ENCODE measurements around the gene PCDH9.

Gene PCDH9

DNA sequence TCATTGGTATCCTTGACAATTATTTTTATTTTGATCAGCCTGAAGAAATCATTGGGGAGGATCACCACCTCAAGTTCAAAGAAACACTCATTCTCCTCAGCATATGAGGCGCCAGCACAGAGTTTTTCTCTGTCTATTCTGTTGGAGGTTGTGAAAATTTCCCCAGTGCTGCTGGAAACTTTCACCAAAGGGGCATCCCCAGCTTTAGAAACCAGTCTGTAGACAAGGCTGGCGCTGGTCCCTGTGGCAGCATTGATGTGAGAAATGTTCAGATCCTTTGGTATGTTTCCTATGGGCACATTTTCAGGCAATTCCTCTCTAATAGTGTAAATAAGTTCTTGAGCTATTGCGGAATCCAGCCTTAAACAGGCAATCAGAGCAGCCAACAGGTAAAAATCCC is 2.1 kb downstream of the PCDH9 start:
- Histone ChIP-seq H3K4me3 (ENCODE audit: low read depth in 1 of 2, low read length in 1 of 2) (no peak overlapping the region), H3K27ac (no peak overlapping the region), H3K36me3 (no peaks in the 10 kb centered on the region)

DNA sequence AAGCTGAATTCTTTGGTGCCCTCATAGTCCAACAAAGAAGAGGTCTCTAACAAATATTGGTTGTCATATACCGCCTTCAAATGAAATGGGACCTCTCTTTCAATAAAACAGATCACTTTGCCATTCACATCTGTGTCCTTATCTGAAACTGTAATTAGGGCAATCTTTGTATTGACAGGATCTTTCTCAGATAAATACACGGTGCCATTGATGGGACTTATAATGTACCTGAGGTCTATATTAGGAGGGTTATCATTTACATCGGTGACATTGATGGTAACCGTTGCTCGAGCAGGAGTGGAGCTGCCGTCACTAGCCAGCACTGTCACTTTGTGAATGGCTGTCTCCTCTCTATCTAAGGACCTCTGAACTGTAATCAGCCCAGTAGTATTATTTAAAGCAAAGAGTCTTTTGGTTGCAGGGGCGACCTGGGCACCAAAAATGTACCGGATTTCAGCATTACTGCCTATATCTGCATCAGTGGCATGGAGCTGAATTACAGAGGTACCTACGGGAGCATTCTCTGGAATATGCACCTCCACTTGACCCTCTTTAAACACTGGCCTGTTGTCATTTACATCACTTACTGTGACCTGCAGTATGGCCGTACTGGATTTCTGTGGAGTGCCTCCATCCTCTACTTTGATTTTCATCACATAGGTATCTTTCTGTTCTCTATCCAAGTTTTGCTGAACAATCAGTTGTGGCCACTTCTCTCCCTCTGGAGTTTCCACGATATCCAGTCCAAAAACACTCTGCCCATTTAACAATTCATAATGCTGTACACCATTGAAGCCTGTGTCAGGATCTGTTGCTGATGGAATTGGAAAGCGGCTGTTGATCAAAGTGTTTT is 2.8 kb downstream of the PCDH9 start:
- peaks cover 67% of the 10 kb centered on the region for H3K27me3 ChIP-seq
- peaks cover 8 to 18% of the 10 kb centered on the region in 2 experiments for H3K4me1 ChIP-seq (ENCODE audit: control insufficient read depth in 1 of 2, insufficient read depth in 1 of 2, low read depth in 1 of 2, low read length in 1 of 2)
- H3K4me3 ChIP-seq (ENCODE audit: low read depth in 1 of 2, low read length in 1 of 2) = no peak overlapping the region
- H3K36me3 ChIP-seq = no peaks in the 10 kb centered on the region
- H3K27ac ChIP-seq = no peak overlapping the region
- TF ChIP-seq, protein P1, sequence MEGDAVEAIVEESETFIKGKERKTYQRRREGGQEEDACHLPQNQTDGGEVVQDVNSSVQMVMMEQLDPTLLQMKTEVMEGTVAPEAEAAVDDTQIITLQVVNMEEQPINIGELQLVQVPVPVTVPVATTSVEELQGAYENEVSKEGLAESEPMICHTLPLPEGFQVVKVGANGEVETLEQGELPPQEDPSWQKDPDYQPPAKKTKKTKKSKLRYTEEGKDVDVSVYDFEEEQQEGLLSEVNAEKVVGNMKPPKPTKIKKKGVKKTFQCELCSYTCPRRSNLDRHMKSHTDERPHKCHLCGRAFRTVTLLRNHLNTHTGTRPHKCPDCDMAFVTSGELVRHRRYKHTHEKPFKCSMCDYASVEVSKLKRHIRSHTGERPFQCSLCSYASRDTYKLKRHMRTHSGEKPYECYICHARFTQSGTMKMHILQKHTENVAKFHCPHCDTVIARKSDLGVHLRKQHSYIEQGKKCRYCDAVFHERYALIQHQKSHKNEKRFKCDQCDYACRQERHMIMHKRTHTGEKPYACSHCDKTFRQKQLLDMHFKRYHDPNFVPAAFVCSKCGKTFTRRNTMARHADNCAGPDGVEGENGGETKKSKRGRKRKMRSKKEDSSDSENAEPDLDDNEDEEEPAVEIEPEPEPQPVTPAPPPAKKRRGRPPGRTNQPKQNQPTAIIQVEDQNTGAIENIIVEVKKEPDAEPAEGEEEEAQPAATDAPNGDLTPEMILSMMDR (IDR thresholded peaks at IDR 0.05) = no peak
- H3K9me3 ChIP-seq = no peaks in the 10 kb centered on the region

More for the DNA sequence above, 2.1 kb downstream of the PCDH9 start:
- TF ChIP-seq, protein P1 (IDR thresholded peaks at IDR 0.05) = no peak
- peaks cover 8 to 18% of the 10 kb centered on the region in 2 experiments for H3K4me1 ChIP-seq (ENCODE audit: control insufficient read depth in 1 of 2, insufficient read depth in 1 of 2, low read depth in 1 of 2, low read length in 1 of 2)
- H3K9me3 ChIP-seq = no peaks in the 10 kb centered on the region
- peaks cover 74% of the 10 kb centered on the region for H3K27me3 ChIP-seq

DNA sequence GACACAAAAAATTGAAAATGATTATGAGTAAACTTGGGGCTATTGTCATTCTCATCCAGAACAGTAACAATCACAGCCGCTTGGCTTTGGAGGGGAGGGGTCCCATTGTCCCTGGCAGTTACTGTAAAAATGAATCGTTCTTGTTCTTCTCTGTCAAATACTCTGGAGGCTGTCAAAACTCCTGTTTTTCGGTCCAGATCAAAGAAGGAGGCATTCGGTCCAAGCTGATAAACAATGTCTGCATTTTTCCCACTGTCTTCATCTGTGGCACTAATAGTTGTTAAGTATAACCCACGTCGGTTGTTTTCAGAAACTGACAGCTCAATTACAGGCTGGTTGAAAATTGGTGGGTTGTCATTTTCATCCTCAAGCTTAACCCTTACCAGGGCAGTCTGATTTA is 3.4 kb downstream of the PCDH9 start:
- Histone ChIP-seq H3K27ac (no peak overlapping the region), H3K27me3 (peaks cover 60% of the 10 kb centered on the region), H3K4me3 (ENCODE audit: low read depth in 1 of 2, low read length in 1 of 2) (no peak overlapping the region), H3K9me3 (no peaks in the 10 kb centered on the region), H3K4me1 (ENCODE audit: control insufficient read depth in 1 of 2, insufficient read depth in 1 of 2, low read depth in 1 of 2, low read length in 1 of 2) (peaks cover 8 to 18% of the 10 kb centered on the region in 2 experiments), H3K36me3 (no peaks in the 10 kb centered on the region)
- TF ChIP-seq, protein P1 (IDR thresholded peaks at IDR 0.05) = no peak

DNA sequence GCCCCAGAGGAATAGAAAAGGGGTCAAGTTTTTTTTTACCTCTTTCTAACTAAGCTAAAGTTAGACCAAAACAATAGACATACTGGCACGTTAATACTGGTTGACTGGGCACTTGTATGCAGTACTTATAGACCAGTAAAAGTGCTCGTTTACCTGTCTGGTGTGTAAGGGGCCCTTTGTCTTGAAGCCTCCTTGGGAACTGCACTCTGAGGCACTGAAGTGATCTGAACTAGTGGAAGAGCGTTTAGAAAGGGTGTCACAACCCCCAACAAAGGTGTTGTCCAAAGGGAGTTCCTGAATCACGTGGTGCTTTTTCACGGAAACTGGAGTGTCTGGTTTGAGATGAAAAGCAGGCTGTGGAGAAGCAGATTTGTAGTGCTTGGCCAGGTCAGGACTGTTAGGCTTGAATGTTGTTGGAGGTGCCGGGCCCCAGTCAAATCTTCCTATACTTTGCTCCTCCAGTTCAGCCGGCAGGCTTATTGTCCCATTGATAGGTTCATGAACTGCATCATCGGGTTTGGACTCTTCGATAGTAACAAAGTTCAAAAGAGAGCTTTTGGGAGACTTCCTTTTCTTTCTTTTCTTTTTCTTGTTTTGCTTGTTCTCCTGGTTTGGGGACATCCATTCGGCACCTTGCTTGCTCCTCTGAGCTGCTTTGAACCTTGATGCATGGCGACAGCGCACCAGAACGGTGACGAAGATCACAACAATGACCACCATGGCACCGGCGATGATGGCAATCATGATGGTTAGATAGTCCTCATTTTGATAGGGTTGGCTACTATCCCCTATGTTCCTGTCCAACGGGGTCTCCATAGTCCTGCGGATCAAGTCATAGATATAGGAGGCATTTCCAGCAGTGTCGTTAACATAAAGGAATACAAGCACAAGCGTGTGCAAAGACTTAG is 4.6 kb downstream of the PCDH9 start:
- TF ChIP-seq, protein P1 (IDR thresholded peaks at IDR 0.05) = no peak
- H3K9me3 ChIP-seq = no peaks in the 10 kb centered on the region
- H3K4me3 ChIP-seq (ENCODE audit: low read depth in 1 of 2, low read length in 1 of 2) = no peak overlapping the region
- peaks cover 48% of the 10 kb centered on the region for H3K27me3 ChIP-seq
- H3K27ac ChIP-seq = no peak overlapping the region
- H3K4me1 ChIP-seq (ENCODE audit: control insufficient read depth in 1 of 2, insufficient read depth in 1 of 2, low read depth in 1 of 2, low read length in 1 of 2) = peaks cover under 1 to 9% of the 10 kb centered on the region in 2 experiments
- H3K36me3 ChIP-seq = no peaks in the 10 kb centered on the region

DNA sequence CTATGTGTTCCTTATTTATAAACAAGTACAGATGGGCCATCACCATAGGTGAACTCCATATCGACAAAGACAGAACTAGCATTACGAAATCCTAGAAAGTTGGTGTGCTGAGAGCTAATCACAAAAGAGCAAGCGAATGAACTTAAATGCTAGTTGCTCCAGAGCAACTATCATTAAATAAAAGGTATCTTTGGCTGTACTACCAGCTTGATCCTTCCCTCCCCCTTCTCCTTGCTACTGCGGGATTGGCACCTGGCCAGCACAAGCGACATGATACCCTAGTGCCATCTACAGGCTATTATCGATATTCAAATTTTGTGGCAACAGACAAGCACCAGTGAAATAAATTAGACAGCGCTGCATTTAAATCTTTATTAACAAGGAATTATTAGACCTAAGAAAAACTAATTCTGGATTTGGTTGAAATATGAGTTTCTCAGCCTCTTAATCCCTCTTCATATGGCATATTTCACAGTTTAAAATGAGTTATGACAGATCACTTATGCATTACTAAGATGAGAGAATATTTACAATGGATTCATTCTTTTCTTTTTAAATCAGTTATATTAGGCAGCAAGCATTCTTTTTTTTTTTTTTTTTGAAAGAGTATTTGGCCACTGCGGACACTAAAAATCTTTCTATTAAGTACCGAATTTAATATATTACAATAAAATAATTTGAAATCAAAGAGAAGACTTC is 5.8 kb downstream of the PCDH9 start:
- Histone ChIP-seq H3K4me3 (ENCODE audit: low read depth in 1 of 2, low read length in 1 of 2) (no peak overlapping the region), H3K9me3 (no peaks in the 10 kb centered on the region), H3K27ac (no peak overlapping the region), H3K27me3 (peaks cover 36% of the 10 kb centered on the region), H3K36me3 (no peaks in the 10 kb centered on the region), H3K4me1 (ENCODE audit: control insufficient read depth in 1 of 2, insufficient read depth in 1 of 2, low read depth in 1 of 2, low read length in 1 of 2) (no peaks in the 10 kb centered on the region)
- TF ChIP-seq, protein P1 (IDR thresholded peaks at IDR 0.05) = no peak
